ENCODE measurements around the gene HS6ST3.

GRCh38 chr13:96793404-96793755 is 703.5 kb downstream of the HS6ST3 start:
- TF ChIP-seq POLR2AphosphoS5 (IDR thresholded peaks at IDR 0.05): no peak
- no peak for TF ChIP-seq CTCF (IDR thresholded peaks at IDR 0.05)
- TF ChIP-seq POLR2A (IDR thresholded peaks at IDR 0.05): no peak

All from transverse colon (tissue), 4 donors.